HL-60 (cell line): ENCODE measurements around the gene MYPN.

Experiments used
- DNase-seq, 2 experiments: peaks; one replicate each; pipeline ENCODE4 v3.0.0-alpha.2; 2010 to 2020; ENCODE audit warnings: low read depth in 1 of 2, low spot score in 1 of 2
- H3K27ac ChIP-seq: fragments of 250-450 bp; sonication (Bioruptor Pico); replicated peaks from 2 replicates; pipeline ENCODE4 v1.5.1; 2020; ENCODE audit warnings: mild to moderate bottlenecking, moderate library complexity
- H3K27me3 ChIP-seq: fragments of 250-450 bp; sonication (Bioruptor Pico); 2 replicates; pipeline ENCODE4 v1.5.1; 2021; ENCODE audit warnings: mild to moderate bottlenecking, moderate library complexity; ENCODE audit not compliant: insufficient read depth, poor library complexity, severe bottlenecking
- H3K4me3 ChIP-seq: replicated peaks from 2 replicates; pipeline ENCODE4 v1.5.1; 2011; ENCODE audit warnings: mild to moderate bottlenecking, control low read depth, low read length; ENCODE audit not compliant: insufficient read depth
- GABPA ChIP-seq: IDR thresholded peaks from 2 replicates; pipeline ENCODE4 v1.6.1; 2012; ENCODE audit warnings: low read depth
- POLR2AphosphoS5 ChIP-seq: IDR thresholded peaks from 2 replicates; pipeline ENCODE4 v1.6.1; 2012; ENCODE audit warnings: low read depth
- SPI1 ChIP-seq: IDR thresholded peaks from 2 replicates; pipeline ENCODE4 v1.6.1; 2012; ENCODE audit warnings: low read depth, mild to moderate bottlenecking, borderline replicate concordance
- long read RNA-seq: library from polyadenylated mRNA; unstranded; transcript quantifications from one replicate; pipeline ENCODE4 v2.0.0, GENCODE V29; 2020
- TF ChIP-seq, protein P1 (sequence below): IDR thresholded peaks from one replicate; pipeline ENCODE4 v1.5.1; 2011; ENCODE audit warnings: low read length, control low read depth, inconsistent platforms; ENCODE audit not compliant: insufficient read depth
- TF ChIP-seq, protein P2 (sequence below): IDR thresholded peaks from 2 replicates; pipeline ENCODE4 v1.6.1; 2012; ENCODE audit warnings: low read depth; ENCODE audit not compliant: insufficient replicate concordance

Gene MYPN, protein sequence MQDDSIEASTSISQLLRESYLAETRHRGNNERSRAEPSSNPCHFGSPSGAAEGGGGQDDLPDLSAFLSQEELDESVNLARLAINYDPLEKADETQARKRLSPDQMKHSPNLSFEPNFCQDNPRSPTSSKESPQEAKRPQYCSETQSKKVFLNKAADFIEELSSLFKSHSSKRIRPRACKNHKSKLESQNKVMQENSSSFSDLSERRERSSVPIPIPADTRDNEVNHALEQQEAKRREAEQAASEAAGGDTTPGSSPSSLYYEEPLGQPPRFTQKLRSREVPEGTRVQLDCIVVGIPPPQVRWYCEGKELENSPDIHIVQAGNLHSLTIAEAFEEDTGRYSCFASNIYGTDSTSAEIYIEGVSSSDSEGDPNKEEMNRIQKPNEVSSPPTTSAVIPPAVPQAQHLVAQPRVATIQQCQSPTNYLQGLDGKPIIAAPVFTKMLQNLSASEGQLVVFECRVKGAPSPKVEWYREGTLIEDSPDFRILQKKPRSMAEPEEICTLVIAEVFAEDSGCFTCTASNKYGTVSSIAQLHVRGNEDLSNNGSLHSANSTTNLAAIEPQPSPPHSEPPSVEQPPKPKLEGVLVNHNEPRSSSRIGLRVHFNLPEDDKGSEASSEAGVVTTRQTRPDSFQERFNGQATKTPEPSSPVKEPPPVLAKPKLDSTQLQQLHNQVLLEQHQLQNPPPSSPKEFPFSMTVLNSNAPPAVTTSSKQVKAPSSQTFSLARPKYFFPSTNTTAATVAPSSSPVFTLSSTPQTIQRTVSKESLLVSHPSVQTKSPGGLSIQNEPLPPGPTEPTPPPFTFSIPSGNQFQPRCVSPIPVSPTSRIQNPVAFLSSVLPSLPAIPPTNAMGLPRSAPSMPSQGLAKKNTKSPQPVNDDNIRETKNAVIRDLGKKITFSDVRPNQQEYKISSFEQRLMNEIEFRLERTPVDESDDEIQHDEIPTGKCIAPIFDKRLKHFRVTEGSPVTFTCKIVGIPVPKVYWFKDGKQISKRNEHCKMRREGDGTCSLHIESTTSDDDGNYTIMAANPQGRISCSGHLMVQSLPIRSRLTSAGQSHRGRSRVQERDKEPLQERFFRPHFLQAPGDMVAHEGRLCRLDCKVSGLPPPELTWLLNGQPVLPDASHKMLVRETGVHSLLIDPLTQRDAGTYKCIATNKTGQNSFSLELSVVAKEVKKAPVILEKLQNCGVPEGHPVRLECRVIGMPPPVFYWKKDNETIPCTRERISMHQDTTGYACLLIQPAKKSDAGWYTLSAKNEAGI (N-terminal part only)
- long read RNA-seq: 0 reads

DNA sequence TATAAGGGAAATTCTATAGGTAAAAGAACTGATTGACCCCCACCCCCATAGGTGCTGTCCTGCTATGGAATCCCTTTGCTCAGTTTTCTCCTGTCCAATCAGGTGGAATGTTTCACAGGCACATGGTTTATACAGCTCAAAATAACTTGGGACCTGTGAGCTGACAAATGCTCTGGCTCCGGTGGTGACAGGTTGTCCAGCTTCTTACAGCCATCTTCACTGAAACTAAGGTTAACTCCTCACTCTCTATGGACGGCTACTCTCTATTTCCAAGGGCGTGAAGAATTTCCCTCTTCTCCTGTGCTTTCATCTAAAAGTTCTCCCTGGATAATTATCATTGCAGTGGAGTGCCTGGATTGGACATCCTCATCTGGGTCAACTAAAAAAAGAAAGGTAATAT, at the start of gene MYPN:
TSS of gene MYPN (plus strand) at position 158 of the 400 bp plus-strand sequence. CDS start 11,951 bp downstream, outside the sequence.
- no peak within 1 kb of the TSS for H3K27ac ChIP-seq
- H3K27me3 ChIP-seq: no peaks in the 10 kb centered on the region
- no peak within 1 kb of the TSS for H3K4me3 ChIP-seq
- TF ChIP-seq, protein P1, sequence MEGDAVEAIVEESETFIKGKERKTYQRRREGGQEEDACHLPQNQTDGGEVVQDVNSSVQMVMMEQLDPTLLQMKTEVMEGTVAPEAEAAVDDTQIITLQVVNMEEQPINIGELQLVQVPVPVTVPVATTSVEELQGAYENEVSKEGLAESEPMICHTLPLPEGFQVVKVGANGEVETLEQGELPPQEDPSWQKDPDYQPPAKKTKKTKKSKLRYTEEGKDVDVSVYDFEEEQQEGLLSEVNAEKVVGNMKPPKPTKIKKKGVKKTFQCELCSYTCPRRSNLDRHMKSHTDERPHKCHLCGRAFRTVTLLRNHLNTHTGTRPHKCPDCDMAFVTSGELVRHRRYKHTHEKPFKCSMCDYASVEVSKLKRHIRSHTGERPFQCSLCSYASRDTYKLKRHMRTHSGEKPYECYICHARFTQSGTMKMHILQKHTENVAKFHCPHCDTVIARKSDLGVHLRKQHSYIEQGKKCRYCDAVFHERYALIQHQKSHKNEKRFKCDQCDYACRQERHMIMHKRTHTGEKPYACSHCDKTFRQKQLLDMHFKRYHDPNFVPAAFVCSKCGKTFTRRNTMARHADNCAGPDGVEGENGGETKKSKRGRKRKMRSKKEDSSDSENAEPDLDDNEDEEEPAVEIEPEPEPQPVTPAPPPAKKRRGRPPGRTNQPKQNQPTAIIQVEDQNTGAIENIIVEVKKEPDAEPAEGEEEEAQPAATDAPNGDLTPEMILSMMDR: no peak
- TF ChIP-seq GABPA (no peak), POLR2AphosphoS5 (no peak), SPI1 (no peak)
- TF ChIP-seq, protein P2, sequence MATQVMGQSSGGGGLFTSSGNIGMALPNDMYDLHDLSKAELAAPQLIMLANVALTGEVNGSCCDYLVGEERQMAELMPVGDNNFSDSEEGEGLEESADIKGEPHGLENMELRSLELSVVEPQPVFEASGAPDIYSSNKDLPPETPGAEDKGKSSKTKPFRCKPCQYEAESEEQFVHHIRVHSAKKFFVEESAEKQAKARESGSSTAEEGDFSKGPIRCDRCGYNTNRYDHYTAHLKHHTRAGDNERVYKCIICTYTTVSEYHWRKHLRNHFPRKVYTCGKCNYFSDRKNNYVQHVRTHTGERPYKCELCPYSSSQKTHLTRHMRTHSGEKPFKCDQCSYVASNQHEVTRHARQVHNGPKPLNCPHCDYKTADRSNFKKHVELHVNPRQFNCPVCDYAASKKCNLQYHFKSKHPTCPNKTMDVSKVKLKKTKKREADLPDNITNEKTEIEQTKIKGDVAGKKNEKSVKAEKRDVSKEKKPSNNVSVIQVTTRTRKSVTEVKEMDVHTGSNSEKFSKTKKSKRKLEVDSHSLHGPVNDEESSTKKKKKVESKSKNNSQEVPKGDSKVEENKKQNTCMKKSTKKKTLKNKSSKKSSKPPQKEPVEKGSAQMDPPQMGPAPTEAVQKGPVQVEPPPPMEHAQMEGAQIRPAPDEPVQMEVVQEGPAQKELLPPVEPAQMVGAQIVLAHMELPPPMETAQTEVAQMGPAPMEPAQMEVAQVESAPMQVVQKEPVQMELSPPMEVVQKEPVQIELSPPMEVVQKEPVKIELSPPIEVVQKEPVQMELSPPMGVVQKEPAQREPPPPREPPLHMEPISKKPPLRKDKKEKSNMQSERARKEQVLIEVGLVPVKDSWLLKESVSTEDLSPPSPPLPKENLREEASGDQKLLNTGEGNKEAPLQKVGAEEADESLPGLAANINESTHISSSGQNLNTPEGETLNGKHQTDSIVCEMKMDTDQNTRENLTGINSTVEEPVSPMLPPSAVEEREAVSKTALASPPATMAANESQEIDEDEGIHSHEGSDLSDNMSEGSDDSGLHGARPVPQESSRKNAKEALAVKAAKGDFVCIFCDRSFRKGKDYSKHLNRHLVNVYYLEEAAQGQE: no peak
- no peak for DNase-seq

DNA sequence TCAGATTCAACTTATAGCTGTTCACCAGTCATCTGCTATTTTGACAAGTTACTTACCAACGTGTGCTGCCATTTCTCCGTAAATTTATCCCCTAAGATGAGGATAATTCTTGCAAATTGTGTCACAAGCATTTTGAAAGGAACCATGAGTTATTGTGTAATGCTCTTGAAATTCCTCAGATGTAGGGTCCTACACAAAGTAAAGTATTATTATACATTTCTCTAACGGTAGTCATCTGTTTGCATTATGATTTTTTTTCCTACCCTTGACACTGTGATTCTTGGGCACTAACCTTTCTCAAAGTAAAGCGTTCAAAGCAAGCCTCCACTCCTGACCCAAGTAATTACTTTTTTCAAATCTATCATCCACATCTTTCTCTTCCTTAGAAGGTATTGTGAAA, 42.3 kb upstream of the MYPN start:
- H3K4me3 ChIP-seq: no peak overlapping the region
- no peak for TF ChIP-seq POLR2AphosphoS5
- TF ChIP-seq, protein P1: no peak
- no peak for TF ChIP-seq SPI1
- no peak for TF ChIP-seq GABPA
- TF ChIP-seq, protein P2: no peak
- DNase-seq: no peak
- no peak overlapping the region for H3K27ac ChIP-seq
- no peaks in the 10 kb centered on the region for H3K27me3 ChIP-seq

DNA sequence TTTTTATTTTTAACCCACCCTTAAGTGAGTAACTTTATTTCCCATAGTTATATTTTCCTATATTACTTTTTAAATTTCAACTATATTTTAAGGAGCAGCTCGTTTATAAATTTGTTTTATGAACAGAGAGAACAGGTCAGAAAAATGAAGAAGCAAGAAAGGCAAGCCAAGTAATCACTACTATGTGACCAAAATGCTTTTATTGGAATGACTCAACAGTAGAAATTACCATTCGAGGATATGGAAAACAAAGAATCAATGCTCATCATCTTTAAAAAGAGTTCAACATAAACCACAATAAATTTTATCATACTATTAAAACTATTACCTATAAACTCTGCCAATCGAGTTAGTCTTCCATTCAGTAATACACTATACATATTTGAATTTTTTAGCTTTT, 41.8 kb upstream of the MYPN start:
- TF ChIP-seq, protein P1: no peak
- TF ChIP-seq, protein P2: no peak
- no peak for TF ChIP-seq POLR2AphosphoS5
- TF ChIP-seq SPI1: no peak
- TF ChIP-seq GABPA: no peak
- H3K27me3 ChIP-seq: no peaks in the 10 kb centered on the region
- no peak overlapping the region for H3K27ac ChIP-seq
- no peak overlapping the region for H3K4me3 ChIP-seq
- no peak for DNase-seq
